VCaP (cell line): Measurements from ENCODE around the gene BTBD9.

Experiments
- H3K27ac ChIP-seq: fragments of 450-650 bp; 2 replicates; pipeline ENCODE4 v1.5.1; 2017
- TF ChIP-seq, protein P1 (sequence below): fragments of 450-650 bp; conservative IDR thresholded peaks from 2 replicates; pipeline ENCODE4 v1.5.1; 2017; ENCODE audit warnings: mild to moderate bottlenecking, moderate library complexity

BTBD9 gene

DNA sequence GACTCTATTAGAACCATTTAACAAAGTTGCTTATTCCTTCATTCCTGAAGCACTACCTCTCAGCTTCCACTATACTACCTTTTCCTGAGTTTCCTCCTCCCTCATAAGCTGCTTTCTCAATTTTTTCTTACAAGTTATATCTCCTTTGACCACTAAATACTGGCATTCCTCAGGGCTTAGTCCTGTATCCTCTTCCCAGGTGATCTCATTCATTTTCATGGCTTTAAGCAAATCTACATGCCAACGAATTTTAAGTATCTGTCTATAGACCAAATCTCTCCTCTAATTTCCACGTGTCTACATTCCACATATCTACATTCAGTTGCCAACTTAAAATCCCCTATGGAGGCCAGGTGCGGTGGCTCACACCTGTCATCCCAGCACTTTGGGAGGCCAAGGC lies 134.7 kb downstream of the BTBD9 start:
- no peak overlapping the region for H3K27ac ChIP-seq

DNA sequence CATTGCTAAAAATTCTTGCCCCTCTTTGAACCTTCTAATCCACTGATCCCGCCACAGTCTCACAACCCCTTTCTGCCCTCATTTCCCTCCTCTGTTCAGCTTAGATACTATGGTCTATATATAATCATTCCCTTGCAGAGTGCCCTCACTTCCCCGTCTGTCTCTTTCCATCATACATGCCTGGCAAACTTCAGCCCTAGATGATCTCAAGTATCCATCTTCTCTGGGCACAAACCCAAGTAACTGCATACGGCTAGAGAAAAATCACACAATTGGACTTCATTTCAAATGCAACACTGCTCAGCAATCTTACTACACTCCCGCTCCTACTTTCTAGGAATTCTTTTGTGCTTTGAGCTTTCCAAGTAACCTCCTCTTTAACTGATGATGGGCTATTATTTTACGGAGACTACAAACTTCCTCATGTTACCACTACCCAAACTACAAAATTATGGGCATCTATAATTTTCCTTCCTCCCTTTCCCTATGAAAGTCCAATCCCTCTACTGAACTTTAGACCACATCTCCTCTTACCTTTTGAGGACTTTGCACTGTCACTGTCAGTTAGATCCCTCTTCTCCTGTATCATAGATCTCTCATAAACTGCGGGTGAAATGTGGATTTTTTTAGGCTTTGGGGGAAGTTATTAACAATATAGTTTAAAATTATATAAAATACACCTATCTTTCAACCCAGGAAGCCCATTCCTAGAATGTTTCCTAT lies 135.6 kb downstream of the BTBD9 start:
- H3K27ac ChIP-seq: no peak overlapping the region
- TF ChIP-seq, protein P1, sequence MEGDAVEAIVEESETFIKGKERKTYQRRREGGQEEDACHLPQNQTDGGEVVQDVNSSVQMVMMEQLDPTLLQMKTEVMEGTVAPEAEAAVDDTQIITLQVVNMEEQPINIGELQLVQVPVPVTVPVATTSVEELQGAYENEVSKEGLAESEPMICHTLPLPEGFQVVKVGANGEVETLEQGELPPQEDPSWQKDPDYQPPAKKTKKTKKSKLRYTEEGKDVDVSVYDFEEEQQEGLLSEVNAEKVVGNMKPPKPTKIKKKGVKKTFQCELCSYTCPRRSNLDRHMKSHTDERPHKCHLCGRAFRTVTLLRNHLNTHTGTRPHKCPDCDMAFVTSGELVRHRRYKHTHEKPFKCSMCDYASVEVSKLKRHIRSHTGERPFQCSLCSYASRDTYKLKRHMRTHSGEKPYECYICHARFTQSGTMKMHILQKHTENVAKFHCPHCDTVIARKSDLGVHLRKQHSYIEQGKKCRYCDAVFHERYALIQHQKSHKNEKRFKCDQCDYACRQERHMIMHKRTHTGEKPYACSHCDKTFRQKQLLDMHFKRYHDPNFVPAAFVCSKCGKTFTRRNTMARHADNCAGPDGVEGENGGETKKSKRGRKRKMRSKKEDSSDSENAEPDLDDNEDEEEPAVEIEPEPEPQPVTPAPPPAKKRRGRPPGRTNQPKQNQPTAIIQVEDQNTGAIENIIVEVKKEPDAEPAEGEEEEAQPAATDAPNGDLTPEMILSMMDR: no peak

More for the DNA sequence above, 134.7 kb downstream of the BTBD9 start:
- TF ChIP-seq, protein P1: no peak

DNA sequence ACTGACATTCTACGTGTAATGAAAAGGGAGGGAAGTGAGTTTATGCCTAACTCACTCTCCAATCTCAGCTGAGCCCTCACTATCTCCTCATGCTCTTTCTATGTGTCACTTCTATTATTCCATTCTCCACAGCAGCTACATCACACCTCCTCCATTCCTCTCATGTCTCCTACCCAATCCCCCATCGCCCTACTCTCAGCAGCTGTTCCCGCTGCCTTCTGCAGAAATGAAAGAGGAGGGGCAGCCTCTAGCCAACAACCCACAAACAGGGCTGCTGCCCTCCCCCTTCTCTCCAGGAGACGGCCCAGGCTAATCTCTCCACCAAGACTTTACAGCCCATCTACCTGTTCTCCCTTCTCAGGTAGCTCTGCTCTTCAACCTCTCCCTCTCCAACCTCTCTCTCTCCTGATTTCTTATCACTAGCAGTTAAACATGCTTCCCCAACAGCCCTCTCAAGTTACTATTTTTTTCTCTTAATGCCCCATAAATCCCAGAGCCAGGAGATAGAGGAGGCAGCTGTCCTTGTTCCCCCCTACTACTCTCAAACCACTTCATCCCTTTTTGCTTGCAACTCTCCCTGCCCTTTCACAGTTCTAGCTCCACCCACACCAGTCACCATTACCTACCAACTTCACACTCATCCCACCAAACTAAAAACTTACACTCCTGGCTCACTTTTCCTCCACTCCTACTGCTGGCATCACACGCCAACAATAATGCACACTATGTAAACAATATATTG lies 136.5 kb downstream of the BTBD9 start:
- TF ChIP-seq, protein P1: no peak
- H3K27ac ChIP-seq: no peak overlapping the region

DNA sequence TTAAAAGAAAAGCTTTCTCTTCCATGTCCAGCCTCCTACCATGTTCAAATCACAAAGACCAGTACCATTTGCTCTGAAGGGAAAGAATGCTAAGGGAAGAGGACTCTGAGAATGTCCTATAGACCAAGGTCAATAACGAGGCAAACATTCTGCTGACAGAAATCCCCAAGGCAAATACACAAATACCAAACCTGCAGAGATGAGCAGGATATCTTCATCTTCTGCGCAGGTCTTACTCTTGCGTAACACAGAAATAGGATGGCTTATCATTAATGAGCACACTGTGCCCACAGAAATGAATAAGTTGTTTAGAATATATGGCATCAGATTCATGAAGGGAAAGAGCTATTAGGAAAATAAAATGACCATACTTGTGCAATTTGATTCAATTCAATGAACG lies 137.3 kb downstream of the BTBD9 start:
- TF ChIP-seq, protein P1: no peak
- no peak overlapping the region for H3K27ac ChIP-seq

DNA sequence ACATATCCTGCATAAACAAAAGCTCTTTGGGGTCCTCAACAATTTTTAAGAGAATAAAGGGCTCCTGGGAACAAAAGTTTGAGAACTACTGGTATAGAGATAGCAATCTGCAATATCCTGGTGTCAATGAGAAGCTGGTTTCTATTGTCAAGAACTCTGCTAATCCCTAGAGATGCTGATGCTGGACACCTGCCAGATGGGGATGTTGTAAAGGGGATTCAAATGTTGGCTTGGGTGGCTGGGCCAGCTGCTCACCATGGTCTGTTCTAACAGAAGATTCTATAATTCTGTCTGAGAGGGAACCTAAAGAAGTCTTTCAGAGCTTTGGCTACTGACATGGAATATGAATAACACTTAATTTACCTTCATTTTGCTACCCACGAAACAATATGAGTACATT lies 137.8 kb downstream of the BTBD9 start:
- TF ChIP-seq, protein P1: no peak
- H3K27ac ChIP-seq: no peak overlapping the region

DNA sequence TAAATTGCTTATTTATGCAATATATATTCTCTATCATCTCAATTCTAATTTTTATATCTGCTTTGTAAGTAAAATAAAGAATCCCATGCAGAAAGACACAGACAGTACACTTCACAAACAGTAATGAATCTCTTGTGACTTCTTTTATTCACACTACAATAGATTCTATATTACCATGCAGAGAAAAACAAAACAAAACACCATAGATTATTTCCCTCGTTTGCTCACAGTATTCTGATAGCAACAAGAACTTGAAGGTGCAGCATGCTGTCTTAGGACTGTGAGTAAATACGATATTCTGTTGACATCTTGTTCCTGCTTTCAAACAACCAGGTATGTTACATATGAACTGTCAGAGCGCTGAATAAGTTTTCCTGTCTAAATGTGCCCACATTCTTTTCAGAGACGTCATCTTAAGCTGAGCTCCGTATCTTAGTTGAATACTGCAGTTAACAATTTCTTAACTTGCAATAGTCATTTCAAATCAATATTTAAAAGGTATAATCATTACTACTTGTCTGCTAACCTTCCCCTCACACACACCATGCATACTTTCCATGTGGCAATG lies 140.1 kb downstream of the BTBD9 start:
- TF ChIP-seq, protein P1: no peak
- H3K27ac ChIP-seq: no peak overlapping the region

DNA sequence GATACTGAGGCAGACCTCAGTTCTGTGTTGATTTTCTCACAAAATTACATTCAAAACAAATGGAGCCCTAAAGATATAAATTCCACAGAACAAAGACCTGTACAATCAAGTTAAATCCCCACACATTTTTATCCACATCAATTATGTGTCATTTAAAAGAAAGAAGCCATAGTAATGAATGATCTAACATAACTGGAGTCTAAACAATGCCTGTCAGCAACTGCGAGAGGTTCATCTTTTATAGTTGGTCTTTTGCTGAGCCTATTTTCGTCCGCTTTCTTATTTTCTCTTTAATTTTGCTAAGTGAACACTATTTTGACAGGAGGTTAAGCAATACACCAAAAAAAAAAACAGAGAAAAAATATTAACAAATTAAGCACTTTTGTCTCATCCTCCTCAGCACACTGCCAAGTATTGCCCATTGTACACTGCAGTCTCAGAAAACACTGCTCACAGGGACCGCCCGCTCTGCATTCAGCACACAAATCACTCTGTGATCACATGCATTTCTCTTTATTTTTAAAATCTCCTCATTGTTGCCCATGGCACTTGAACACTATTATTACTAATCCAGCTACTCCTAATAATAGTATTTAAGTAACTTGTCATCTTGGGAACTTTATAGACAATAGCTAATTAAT lies 140.8 kb downstream of the BTBD9 start:
- TF ChIP-seq, protein P1: no peak
- no peak overlapping the region for H3K27ac ChIP-seq
